Esophagus mucosa (tissue), 1 donor: ENCODE data around the gene FLG2. TPM values are rescaled to one million over a fixed set of nuclear protein-coding genes. Genes with fewer than 3 reads are reported as not detected.
A peak's percentile ranks its signal among the peaks of the same experiment; 100 is the strongest.

Experiments used
- ATAC-seq: fragments of 200-7000 bp; cut with Tn5 transposase; one replicate; pipeline ENCODE4 v1.9.1; 2020
- total RNA-seq: library from RNA; stranded (reverse); gene quantifications from one replicate; pipeline ENCODE4 v1.2.4, GENCODE V29; 2023
- donor health status: DM: yes; HTN: yes; CAD: no.

FLG2 gene
- total RNA-seq = not detected

DNA sequence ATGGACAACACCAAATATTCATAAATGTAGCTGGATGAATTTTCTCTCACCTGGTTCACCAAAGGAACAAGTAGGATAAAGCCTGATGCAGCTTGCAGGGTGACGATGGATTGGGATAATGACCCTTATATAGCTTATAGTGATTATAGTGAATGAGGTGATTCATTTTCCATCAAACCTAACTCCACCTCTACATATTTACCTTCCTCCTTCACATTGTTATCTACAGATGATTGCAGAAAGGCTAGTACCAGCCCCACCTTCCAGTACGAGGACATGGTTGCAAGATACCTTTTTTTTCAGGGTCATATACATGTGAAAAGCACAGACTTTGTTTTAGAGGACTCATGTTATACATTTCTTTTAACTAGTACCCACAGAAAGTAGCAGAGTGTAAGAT, at the start of gene FLG2:
Gene FLG2 (minus strand): TSS at position 101 of the 400 bp plus-strand sequence. CDS start 1,122 bp downstream, outside the sequence.
- ATAC-seq = peak; percentile 37

DNA sequence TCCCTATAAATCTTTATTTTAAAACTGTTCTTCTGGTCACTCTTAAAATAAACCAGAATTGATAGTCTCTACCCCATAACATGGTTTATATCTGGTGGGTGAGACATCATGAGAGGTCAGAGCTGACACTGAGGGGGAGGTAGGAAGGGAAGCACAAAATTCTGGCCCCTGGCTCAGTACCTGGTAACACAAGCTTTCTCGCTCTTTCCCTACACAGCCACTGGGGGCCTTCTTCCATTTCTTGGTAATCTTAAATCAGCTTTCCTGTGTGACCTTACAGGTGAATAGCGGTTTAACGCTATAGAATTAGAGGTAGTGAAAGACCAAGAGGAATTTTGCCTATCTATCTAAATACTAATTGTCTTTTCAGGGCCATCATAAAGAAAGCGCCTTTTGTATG, 48.9 kb upstream of the FLG2 start:
- peak; percentile 42 for ATAC-seq

DNA sequence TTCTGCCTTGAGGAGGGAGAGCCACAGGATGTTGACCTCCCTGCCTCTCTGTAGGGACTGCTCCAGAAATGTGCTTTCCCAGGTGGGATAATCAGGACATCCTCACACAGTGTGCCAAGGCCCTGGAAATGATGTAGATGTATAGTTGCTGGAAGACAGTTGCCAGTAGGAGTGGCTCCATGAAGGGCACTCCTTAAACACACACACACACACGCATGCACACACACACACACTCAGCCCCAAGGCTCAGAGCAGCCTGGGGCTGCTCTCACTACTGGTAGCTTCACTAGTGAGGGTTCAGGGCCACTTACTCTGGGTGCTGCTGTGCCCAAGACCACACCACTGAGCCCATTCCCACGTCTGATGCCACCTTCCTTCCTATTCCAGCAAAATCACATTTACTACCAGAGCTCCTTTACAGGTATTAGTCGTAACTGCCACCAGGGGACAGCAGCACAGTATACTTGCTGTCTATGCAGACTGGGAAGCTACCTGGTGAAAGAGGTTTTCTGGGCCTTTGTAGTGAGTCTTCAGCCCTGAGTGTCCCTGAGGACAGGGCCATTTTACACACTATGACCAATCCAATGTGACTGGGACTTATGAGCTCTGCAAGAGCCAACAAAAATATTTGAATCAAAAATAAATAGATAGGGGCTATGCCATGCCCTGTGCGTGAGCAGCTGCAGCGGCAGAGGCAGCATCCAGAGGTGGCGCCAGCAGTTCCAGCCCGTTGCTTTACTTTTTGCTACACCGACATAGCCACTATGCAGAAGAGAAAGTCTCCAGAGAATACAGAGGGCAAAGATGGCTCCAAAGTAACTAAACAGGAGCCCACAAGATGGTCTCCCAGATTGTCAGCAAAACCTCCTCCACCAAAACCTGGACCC, 39.2 kb upstream of the FLG2 start:
- ATAC-seq = peak; percentile 93

GRCh38 chr1:152397474-152397873, 37.7 kb upstream of the FLG2 start:
- ATAC-seq = no peak

GRCh38 chr1:152394151-152394550, 34.3 kb upstream of the FLG2 start:
- no peak for ATAC-seq

GRCh38 chr1:152392909-152393308, 33.1 kb upstream of the FLG2 start:
- peak; percentile 70 for ATAC-seq

DNA sequence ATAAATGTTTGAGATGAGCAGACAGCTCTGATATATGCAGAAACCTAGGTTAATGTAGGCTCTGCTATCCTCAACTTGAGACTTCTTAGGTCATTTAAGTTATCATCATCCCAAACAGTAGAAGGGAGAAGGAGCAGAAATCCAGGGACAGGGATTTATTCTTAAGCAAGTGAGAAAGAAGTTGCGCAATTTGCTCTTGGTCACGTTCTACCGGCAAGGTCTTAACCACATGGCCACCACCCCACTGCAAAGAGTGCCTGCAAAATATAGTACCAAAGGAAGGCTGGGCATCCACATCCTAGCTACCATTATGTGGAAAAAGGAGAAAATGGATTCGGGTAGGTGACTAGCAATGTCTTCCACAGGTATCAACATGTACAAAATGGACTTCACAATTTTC, 29.1 kb upstream of the FLG2 start:
- ATAC-seq = no peak

GRCh38 chr1:152386940-152387339, 27.1 kb upstream of the FLG2 start:
- ATAC-seq = peak; percentile 73

DNA sequence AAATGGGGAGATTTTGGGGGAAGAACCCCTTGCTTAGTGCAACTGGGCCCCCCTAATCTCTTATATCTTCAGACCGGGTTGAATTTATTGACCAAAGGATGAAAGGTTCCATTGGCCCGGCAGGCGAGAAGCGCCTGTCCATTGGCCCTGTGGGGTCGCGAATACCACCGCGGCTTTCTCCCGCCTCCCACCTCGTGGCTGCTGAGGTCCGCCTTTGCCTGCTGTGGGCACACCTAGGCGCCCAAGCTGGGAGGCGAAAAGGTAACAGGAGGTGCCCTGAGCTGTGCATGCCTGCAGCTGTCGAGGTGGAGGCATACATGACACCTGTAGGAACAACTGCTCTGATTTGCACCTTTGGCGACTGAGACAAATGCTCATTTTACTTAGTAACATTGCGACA, 21.1 kb upstream of the FLG2 start:
- ATAC-seq = no peak

DNA sequence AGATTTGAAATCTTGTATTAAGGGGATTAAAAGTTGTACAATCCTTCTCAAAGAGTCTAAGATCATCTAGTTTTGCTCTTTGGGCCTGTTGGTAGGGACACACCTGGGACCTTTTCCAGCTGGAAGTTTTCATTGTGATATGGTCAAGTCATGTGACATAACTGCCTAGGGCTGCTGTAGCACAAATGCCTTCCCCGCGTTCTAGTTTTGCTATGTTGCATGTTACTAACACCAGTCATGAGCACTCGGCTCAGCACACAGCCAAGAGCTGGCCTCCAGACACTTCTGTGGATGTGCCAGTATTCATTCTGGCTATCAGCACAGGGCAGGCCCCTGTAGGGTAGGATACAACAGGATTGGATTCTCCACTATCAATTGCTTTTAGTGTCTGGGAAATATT, 14.6 kb upstream of the FLG2 start:
- peak; percentile 26 for ATAC-seq

- ATAC-seq = no peak
These were observed 12.9 kb upstream of the FLG2 start for GRCh38 chr1:152372672-152373071.

DNA sequence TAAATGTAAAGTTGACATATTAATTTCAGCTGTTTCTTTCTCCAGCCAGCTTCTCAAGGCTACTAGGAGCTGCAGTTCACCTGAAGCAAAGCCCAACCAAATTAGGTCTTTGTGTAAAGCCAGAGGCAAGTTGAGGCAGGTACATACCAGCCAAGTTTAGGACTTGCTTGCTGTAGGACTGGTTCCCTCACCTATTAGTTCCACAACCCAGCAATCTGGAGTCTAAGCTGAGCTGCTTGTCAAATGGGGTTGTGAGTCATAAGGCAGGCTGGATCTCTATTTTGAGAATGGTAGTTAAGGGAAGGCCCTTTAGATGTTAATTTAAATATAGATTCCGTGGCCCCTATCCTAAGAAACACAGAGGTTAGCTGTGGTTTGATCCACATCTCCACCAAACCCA, 7.6 kb upstream of the FLG2 start:
- ATAC-seq = peak; percentile 99

DNA sequence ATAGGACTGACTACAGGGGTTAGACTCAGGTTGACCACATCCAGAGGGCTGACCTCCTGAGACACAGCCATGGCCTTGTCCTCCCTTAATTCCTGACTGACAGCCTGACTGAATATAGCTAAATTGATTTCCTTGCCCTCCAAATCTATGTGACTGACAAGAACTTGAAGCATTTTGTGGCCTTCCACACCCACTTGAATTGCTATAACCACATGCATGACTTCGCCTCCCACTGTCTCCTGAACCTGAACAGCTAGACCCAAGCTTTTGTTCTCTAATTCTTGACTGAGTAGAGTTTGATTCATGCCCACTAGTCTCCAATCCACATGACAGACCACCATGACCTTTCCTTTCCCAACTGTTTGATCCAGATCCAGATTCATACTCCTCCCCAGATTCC, 3.1 kb downstream of the FLG2 start:
- no peak for ATAC-seq

- no peak for ATAC-seq
These were observed 10.2 kb downstream of the FLG2 start for GRCh38 chr1:152349611-152350010.

DNA sequence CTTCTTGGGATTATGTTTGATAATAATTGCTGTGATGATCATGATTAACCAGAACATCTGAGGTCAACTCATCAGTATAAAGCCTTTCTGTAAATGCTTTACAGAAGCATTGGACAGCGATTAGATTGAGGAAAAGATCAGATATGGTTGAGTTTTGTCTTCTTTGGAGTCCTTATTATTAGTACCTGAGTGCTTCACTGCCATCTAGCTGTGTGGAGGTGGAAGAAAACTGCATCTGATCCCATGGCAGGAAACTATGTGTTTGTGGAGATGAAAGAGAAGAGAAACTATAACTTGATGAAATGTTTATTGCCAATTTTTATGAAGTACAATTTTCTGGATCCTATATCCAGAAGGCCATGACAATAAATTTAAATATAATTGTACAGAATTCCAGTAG, 11.4 kb downstream of the FLG2 start:
- ATAC-seq = no peak

DNA sequence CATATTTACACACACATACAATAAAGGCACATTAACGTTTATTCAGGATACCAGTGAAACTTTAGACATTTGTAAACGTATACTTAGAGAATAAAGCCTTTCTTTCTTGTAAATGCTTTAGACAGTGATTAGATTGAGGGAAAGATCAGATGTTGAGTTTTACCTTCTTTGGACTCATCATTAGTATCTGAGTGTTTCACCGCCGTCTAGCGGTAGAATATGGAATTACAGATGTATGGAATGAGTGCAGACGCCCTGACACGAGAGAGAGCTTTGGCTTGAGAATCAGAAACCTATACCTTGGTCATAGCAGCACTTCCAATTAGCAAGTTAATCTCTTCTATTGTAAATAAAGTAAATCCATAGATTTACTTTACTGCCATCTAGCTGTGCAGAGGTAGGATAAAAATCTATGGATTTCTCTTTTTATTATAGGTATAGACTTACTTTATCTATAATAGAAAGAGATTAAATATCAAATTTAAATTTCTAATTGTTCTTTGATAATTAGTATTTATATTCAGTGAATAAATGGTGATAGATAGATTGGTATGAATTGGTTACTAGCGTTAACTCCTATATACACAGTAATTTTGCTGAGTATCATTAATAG, 12.6 kb downstream of the FLG2 start:
- ATAC-seq = peak; percentile 78

- ATAC-seq = peak; percentile 88
These were observed 15.4 kb downstream of the FLG2 start for GRCh38 chr1:152344438-152344837.

GRCh38 chr1:152343006-152343405, 16.8 kb downstream of the FLG2 start:
- ATAC-seq = no peak

GRCh38 chr1:152335399-152335798, 24.4 kb downstream of the FLG2 start:
- no peak for ATAC-seq

GRCh38 chr1:152328801-152329391, 30.9 kb downstream of the FLG2 start:
- no peak for ATAC-seq

DNA sequence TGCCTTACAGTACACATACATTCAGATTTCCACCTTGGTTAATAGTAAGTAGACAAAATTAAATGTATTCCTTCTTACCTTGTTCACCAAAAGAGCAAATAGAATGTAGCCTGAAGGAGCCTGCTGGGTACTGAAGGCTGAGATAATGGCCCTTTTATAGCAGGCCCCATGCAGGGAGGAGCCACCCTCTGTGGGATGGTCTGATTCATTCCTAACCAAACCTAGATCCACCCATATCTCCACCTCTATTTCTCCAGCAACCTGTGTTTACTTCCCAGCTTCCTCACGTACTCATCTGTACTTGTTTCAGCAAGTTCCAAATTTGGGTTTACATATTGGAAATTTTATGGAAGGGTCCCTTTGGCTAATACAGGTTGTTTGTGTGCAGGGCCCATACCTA, 34.7 kb downstream of the FLG2 start, which contains the start of gene FLG:
Gene FLG (minus strand): TSS at position 129 of the 400 bp plus-strand sequence. CDS start 9,783 bp downstream, outside the sequence.
- ATAC-seq = peak; percentile 74

GRCh38 chr1:152313970-152314369, 45.8 kb downstream of the FLG2 start:
- no peak for ATAC-seq

DNA sequence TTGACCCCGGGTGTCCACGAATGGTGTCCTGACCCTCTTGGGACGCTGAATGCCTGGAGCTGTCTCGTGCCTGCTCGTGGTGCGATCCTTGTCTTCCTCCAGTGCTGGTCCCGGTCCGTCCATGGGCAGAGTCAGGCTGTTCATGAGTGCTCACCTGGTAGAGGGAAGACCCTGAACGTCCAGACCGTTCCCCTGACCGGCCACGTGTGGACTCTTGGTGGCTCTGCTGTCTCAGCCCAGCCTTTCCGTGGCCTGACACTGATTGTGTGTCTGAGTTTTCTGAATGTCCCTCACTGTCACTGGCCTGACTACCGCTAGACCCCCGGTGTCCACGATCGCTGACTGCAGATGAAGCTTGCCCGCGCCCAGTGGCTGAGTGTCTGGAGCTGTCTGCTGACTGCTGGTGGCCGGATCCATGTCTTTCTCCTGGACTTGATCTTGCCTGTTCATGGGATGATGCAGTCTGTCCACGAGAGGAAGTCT, 46.4 kb downstream of the FLG2 start:
- no peak for ATAC-seq
